Activated CD8-positive, alpha-beta memory T cell treated with anti-CD3 and anti-CD28 coated beads, Interleukin-2, amount 50 U/mL, for 1 hour (primary cell): Measurements from ENCODE around the gene PHF8.

ENCODE experiments used
- DNase-seq: peaks from one replicate; pipeline ENCODE4 v3.0.0-alpha.2; 2020; ENCODE audit errors: extremely low read depth

Gene PHF8

GRCh38 chrX:54012830-54013500 lies 31.3 kb downstream of the PHF8 start:
- DNase-seq: no peak

- DNase-seq: no peak
Measured at GRCh38 chrX:54007682-54008081, 36.6 kb downstream of the PHF8 start.

- DNase-seq: no peak
Measured at GRCh38 chrX:53997724-53998123, 46.5 kb downstream of the PHF8 start.

GRCh38 chrX:53992589-53992988 lies 51.7 kb downstream of the PHF8 start:
- no peak for DNase-seq

GRCh38 chrX:53990171-53990570 lies 54.1 kb downstream of the PHF8 start:
- no peak for DNase-seq

- no peak for DNase-seq
Measured at GRCh38 chrX:53984895-53985294, 59.4 kb downstream of the PHF8 start.

- DNase-seq: no peak
Measured at GRCh38 chrX:53974529-53974928, 69.7 kb downstream of the PHF8 start.

- DNase-seq: no peak
Measured at GRCh38 chrX:53969540-53969939, 74.7 kb downstream of the PHF8 start.

GRCh38 chrX:53950130-53950733 lies 94.0 kb downstream of the PHF8 start:
- no peak for DNase-seq

- DNase-seq: no peak
Measured at GRCh38 chrX:53940180-53940579, 104.1 kb downstream of the PHF8 start.

- DNase-seq: no peak
Measured at GRCh38 chrX:53939127-53939526, 105.1 kb downstream of the PHF8 start.

- no peak for DNase-seq
Measured at GRCh38 chrX:53930515-53931380, 113.5 kb downstream of the PHF8 start.

- no peak for DNase-seq
Measured at GRCh38 chrX:53926030-53926429, 118.2 kb downstream of the PHF8 start.

- DNase-seq: no peak
Measured at GRCh38 chrX:53918702-53919101, 125.6 kb downstream of the PHF8 start.

GRCh38 chrX:53900623-53901022 lies 143.7 kb downstream of the PHF8 start:
- DNase-seq: no peak

- DNase-seq: no peak
Measured at GRCh38 chrX:53895270-53895669, 149.0 kb downstream of the PHF8 start.
